DND-41 (cell line): ENCODE results near the gene OR5A2.

Experiments
- ATAC-seq: fragments of 200-7000 bp; cut with Tn5 transposase; 3 replicates; pipeline ENCODE4 v1.9.1; 2021; ENCODE audit warnings: low read depth; ENCODE audit not compliant: insufficient read depth
- DNase-seq: peaks from one replicate; pipeline ENCODE4 v3.0.0-alpha.2; 2020
- H2AFZ ChIP-seq: 2 replicates; pipeline ENCODE4 v1.6.0; 2012; ENCODE audit warnings: low read depth, low read length
- H3K27ac ChIP-seq: 2 replicates; pipeline ENCODE4 v1.5.1; 2012; ENCODE audit warnings: low read length, inconsistent platforms
- H3K27me3 ChIP-seq: fragments of 200-600 bp; sonication (generic); 2 replicates; pipeline ENCODE4 v1.6.0; 2012; ENCODE audit warnings: low read length, mild to moderate bottlenecking, inconsistent platforms; ENCODE audit not compliant: insufficient read depth, poor library complexity
- H3K36me3 ChIP-seq: 2 replicates; pipeline ENCODE4 v1.5.1; 2012; ENCODE audit warnings: low read length, inconsistent platforms; ENCODE audit not compliant: insufficient read depth
- H3K4me1 ChIP-seq: 2 replicates; pipeline ENCODE4 v1.5.1; 2012; ENCODE audit warnings: mild to moderate bottlenecking, low read length; ENCODE audit not compliant: insufficient read depth
- H3K4me2 ChIP-seq: 2 replicates; pipeline ENCODE4 v1.6.0; 2012; ENCODE audit warnings: mild to moderate bottlenecking, moderate library complexity, low read length, inconsistent platforms; ENCODE audit not compliant: insufficient read depth
- H3K4me3 ChIP-seq, 2 experiments: fragments of 200-600 bp in 1 of 2; shearing (Covaris generic) in 1 of 2; 2 replicates each; pipeline ENCODE4 v1.5.1; 2012 to 2016; ENCODE audit warnings: inconsistent platforms in 2 of 2, low read length in 2 of 2, mild to moderate bottlenecking in 2 of 2, low read depth in 1 of 2, moderate library complexity in 1 of 2
- H3K79me2 ChIP-seq: 2 replicates; pipeline ENCODE4 v1.6.0; 2012; ENCODE audit warnings: low read length, inconsistent platforms; ENCODE audit not compliant: insufficient read depth
- H3K9ac ChIP-seq: 2 replicates; pipeline ENCODE4 v1.6.0; 2012; ENCODE audit warnings: low read depth, mild to moderate bottlenecking, inconsistent platforms, low read length, moderate library complexity
- H3K9me3 ChIP-seq: 2 replicates; pipeline ENCODE4 v1.5.1; 2012; ENCODE audit warnings: low read length, moderate library complexity, mild to moderate bottlenecking, inconsistent platforms; ENCODE audit not compliant: insufficient read depth, severe bottlenecking
- H4K20me1 ChIP-seq: 2 replicates; pipeline ENCODE4 v1.6.0; 2012; ENCODE audit warnings: low read length; ENCODE audit not compliant: insufficient read depth
- CTCF ChIP-seq: IDR thresholded peaks from 2 replicates; pipeline ENCODE4 v1.5.1; 2012; ENCODE audit warnings: borderline replicate concordance, low read length, moderate library complexity, mild to moderate bottlenecking; ENCODE audit not compliant: poor library complexity, severe bottlenecking; ENCODE audit errors: extremely low read depth
- EZH2 ChIP-seq: IDR thresholded peaks from 3 replicates; pipeline ENCODE4 v1.6.1; 2012; ENCODE audit warnings: borderline replicate concordance, low read depth, mild to moderate bottlenecking, moderate library complexity, low read length, inconsistent platforms; ENCODE audit not compliant: severe bottlenecking

Gene OR5A2

GRCh38 chr11:59403546-59403945 lies 22.7 kb downstream of the OR5A2 start:
- no peak overlapping the region for H3K9ac ChIP-seq
- H3K9me3 ChIP-seq = peaks cover 20% of the 10 kb centered on the region
- H3K4me1 ChIP-seq = no peaks in the 10 kb centered on the region
- H3K4me3 ChIP-seq = no peak overlapping the region
- H2AFZ ChIP-seq = no peak overlapping the region
- DNase-seq = no peak
- no peak overlapping the region for H3K4me2 ChIP-seq
- no peaks in the 10 kb centered on the region for H3K27me3 ChIP-seq
- no peaks in the 10 kb centered on the region for H4K20me1 ChIP-seq
- H3K27ac ChIP-seq = no peak overlapping the region
- no peak for ATAC-seq
- H3K36me3 ChIP-seq = no peaks in the 10 kb centered on the region
- TF ChIP-seq EZH2 (no peak), CTCF (no peak)
- H3K79me2 ChIP-seq = no peaks in the 10 kb centered on the region

- H3K4me3 ChIP-seq = no peak overlapping the region
- no peak overlapping the region for H2AFZ ChIP-seq
- H3K27me3 ChIP-seq = no peaks in the 10 kb centered on the region
- no peaks in the 10 kb centered on the region for H3K4me1 ChIP-seq
- TF ChIP-seq EZH2 = no peak
- no peak for TF ChIP-seq CTCF
- H3K9me3 ChIP-seq = peaks cover 20% of the 10 kb centered on the region
- no peaks in the 10 kb centered on the region for H3K36me3 ChIP-seq
- no peaks in the 10 kb centered on the region for H4K20me1 ChIP-seq
- H3K4me2 ChIP-seq = no peak overlapping the region
- H3K79me2 ChIP-seq = no peaks in the 10 kb centered on the region
- H3K9ac ChIP-seq = no peak overlapping the region
- ATAC-seq = no peak
- no peak overlapping the region for H3K27ac ChIP-seq
- DNase-seq = no peak
Measured at GRCh38 chr11:59401262-59401552, 25.0 kb downstream of the OR5A2 start.

GRCh38 chr11:59400461-59401261 lies 25.6 kb downstream of the OR5A2 start:
- H3K79me2 ChIP-seq = no peaks in the 10 kb centered on the region
- no peaks in the 10 kb centered on the region for H3K27me3 ChIP-seq
- no peaks in the 10 kb centered on the region for H3K36me3 ChIP-seq
- DNase-seq (no peak), ATAC-seq (no peak)
- no peak overlapping the region for H2AFZ ChIP-seq
- H4K20me1 ChIP-seq = no peaks in the 10 kb centered on the region
- no peak overlapping the region for H3K4me3 ChIP-seq
- H3K9me3 ChIP-seq = peaks cover 20% of the 10 kb centered on the region
- TF ChIP-seq EZH2 = no peak
- no peak for TF ChIP-seq CTCF
- no peak overlapping the region for H3K9ac ChIP-seq
- H3K27ac ChIP-seq = no peak overlapping the region
- H3K4me1 ChIP-seq = no peaks in the 10 kb centered on the region
- no peak overlapping the region for H3K4me2 ChIP-seq
